ENCODE measurements around the gene DOCK2.
"Not testable (repeated sequence)": the region's sequence is repeated elsewhere in the genome, so short reads cannot be mapped to it uniquely, and the experiment has no call there.

Gene DOCK2

DNA sequence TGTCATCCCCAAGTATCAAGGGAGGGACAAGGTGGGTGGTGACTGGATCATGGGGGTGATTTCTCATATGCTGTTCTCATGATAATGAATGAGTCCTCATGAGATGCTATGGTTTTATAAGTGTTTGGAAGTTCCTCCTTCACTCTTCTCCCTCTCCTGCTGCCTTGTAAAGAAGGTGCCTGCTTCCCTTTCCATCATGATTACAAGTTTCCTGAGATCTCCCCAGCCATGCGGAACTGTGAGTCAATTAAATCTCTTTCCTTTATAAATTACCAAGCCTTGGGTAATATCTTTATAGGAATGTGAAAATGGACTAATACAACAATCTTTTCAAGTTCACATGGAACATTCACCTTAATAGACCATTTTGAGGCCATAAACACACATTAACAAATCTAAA is 21.5 kb upstream of the DOCK2 start:
- Histone ChIP-seq H3K9me3 (ENCODE audit: control insufficient read depth, insufficient read depth, low read depth, low read length) (peaks cover 7% of the 10 kb centered on the region; the same call in 1 of the 2 replicates), H3K36me3 (ENCODE audit: control insufficient read depth, insufficient read depth, low read length) (no peaks in the 10 kb centered on the region), H3K27me3 (ENCODE audit: control insufficient read depth, insufficient read depth, low read length) (no peaks in the 10 kb centered on the region), H3K4me3 (ENCODE audit: low read depth, low read length) (no peak overlapping the region), H3K9ac (ENCODE audit: low read length) (no peak overlapping the region), H3K27ac (ENCODE audit: low read depth, low read length) (no peak overlapping the region), H3K4me1 (ENCODE audit: control insufficient read depth, insufficient read depth, low read length) (no peaks in the 10 kb centered on the region)

- H3K4me3 ChIP-seq (ENCODE audit: low read depth, low read length); H3K27ac ChIP-seq (ENCODE audit: low read depth, low read length); H3K27me3 ChIP-seq (ENCODE audit: control insufficient read depth, insufficient read depth, low read length); H3K36me3 ChIP-seq (ENCODE audit: control insufficient read depth, insufficient read depth, low read length); H3K9ac ChIP-seq (ENCODE audit: low read length); H3K4me1 ChIP-seq (ENCODE audit: control insufficient read depth, insufficient read depth, low read length); H3K9me3 ChIP-seq (ENCODE audit: control insufficient read depth, insufficient read depth, low read depth, low read length): not testable (repeated sequence)
Measured at GRCh38 chr5:169624307-169624706, 12.8 kb upstream of the DOCK2 start.

DNA sequence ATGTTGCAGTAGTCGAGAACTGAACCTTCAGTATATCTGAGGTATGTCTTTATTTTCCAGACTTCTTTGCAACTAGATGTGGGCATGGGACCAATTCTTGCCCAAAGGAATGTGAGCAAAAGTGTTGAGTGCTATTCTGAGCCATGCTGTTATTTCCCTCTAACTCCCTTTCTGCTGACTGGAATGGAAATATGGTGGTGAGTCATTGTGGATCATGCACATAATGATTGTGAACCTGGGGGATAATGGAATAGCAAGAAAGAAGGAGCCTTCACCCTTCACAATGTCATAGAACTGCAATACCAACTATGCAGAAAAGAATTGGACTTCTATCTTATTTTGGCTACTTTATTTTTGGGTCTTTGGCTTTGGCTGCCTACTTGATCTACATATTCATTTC is 10.3 kb upstream of the DOCK2 start:
- Histone ChIP-seq H3K4me3 (ENCODE audit: low read depth, low read length) (no peak overlapping the region), H3K36me3 (ENCODE audit: control insufficient read depth, insufficient read depth, low read length) (no peaks in the 10 kb centered on the region), H3K9me3 (ENCODE audit: control insufficient read depth, insufficient read depth, low read depth, low read length) (no peaks in the 10 kb centered on the region), H3K9ac (ENCODE audit: low read length) (no peak overlapping the region), H3K27ac (ENCODE audit: low read depth, low read length) (no peak overlapping the region), H3K27me3 (ENCODE audit: control insufficient read depth, insufficient read depth, low read length) (no peaks in the 10 kb centered on the region), H3K4me1 (ENCODE audit: control insufficient read depth, insufficient read depth, low read length) (no peaks in the 10 kb centered on the region)

DNA sequence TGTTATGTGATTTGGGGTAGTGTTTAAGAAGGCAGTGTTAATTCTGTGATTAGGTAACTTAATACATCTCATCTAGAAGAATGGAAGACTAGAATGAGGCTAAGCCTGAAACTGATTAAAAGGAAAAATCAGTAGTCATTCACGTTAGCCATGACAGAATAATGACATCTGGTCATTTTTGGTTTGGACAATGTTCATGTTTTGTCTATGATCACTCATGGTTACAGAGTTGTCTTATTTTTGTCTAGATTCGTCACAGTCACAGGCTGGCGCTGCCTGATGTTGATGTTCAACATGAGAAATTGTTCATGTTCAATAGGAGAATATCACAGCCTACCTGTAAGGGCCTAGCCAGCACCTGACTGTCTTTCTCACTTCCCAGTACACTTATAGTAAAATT is 9.5 kb upstream of the DOCK2 start:
- H3K27me3 ChIP-seq (ENCODE audit: control insufficient read depth, insufficient read depth, low read length) = no peaks in the 10 kb centered on the region
- H3K4me3 ChIP-seq (ENCODE audit: low read depth, low read length) = no peak overlapping the region
- H3K36me3 ChIP-seq (ENCODE audit: control insufficient read depth, insufficient read depth, low read length) = no peaks in the 10 kb centered on the region
- no peaks in the 10 kb centered on the region for H3K4me1 ChIP-seq (ENCODE audit: control insufficient read depth, insufficient read depth, low read length)
- no peak overlapping the region for H3K9ac ChIP-seq (ENCODE audit: low read length)
- H3K27ac ChIP-seq (ENCODE audit: low read depth, low read length) = no peak overlapping the region
- H3K9me3 ChIP-seq (ENCODE audit: control insufficient read depth, insufficient read depth, low read depth, low read length) = no peaks in the 10 kb centered on the region

- Histone ChIP-seq H3K9me3 (ENCODE audit: control insufficient read depth, insufficient read depth, low read depth, low read length) (no peaks in the 10 kb centered on the region), H3K36me3 (ENCODE audit: control insufficient read depth, insufficient read depth, low read length) (no peaks in the 10 kb centered on the region), H3K9ac (ENCODE audit: low read length) (no peak overlapping the region), H3K27ac (ENCODE audit: low read depth, low read length) (no peak overlapping the region), H3K4me1 (ENCODE audit: control insufficient read depth, insufficient read depth, low read length) (no peaks in the 10 kb centered on the region), H3K27me3 (ENCODE audit: control insufficient read depth, insufficient read depth, low read length) (no peaks in the 10 kb centered on the region), H3K4me3 (ENCODE audit: low read depth, low read length) (no peak overlapping the region)
Measured at GRCh38 chr5:169628892-169629291, 8.2 kb upstream of the DOCK2 start.

GRCh38 chr5:169629847-169630548 is 7.1 kb upstream of the DOCK2 start:
- no peaks in the 10 kb centered on the region for H3K9me3 ChIP-seq (ENCODE audit: control insufficient read depth, insufficient read depth, low read depth, low read length)
- H3K9ac ChIP-seq (ENCODE audit: low read length) = no peak overlapping the region
- H3K4me1 ChIP-seq (ENCODE audit: control insufficient read depth, insufficient read depth, low read length) = no peaks in the 10 kb centered on the region
- H3K36me3 ChIP-seq (ENCODE audit: control insufficient read depth, insufficient read depth, low read length) = no peaks in the 10 kb centered on the region
- no peaks in the 10 kb centered on the region for H3K27me3 ChIP-seq (ENCODE audit: control insufficient read depth, insufficient read depth, low read length)
- no peak overlapping the region for H3K4me3 ChIP-seq (ENCODE audit: low read depth, low read length)
- no peak overlapping the region for H3K27ac ChIP-seq (ENCODE audit: low read depth, low read length)

DNA sequence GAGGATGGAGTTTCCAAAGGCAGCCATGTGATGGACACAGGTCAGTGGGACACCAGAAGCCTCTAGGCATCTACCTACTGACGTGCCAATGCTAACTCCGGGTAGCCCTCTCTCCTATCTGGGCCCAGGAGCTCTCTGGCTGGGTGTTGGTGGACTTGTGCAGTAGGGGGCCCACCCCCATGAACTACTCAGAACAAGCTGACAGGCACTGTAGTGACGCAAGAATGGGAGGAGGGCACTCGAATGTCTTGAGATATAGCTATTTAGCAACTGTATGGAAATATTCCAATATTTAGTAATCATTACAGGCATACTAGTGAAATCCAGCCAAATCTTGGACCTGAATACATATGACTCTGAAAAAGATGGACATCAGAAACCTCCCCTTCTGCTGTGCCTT is 5.7 kb upstream of the DOCK2 start:
- H3K36me3 ChIP-seq (ENCODE audit: control insufficient read depth, insufficient read depth, low read length) = no peaks in the 10 kb centered on the region
- H3K9me3 ChIP-seq (ENCODE audit: control insufficient read depth, insufficient read depth, low read depth, low read length) = no peaks in the 10 kb centered on the region
- no peak overlapping the region for H3K4me3 ChIP-seq (ENCODE audit: low read depth, low read length)
- peaks cover 5% of the 10 kb centered on the region for H3K27me3 ChIP-seq (ENCODE audit: control insufficient read depth, insufficient read depth, low read length)
- no peak overlapping the region for H3K9ac ChIP-seq (ENCODE audit: low read length)
- H3K27ac ChIP-seq (ENCODE audit: low read depth, low read length) = no peak overlapping the region
- H3K4me1 ChIP-seq (ENCODE audit: control insufficient read depth, insufficient read depth, low read length) = no peaks in the 10 kb centered on the region

GRCh38 chr5:169632946-169633345 is 4.1 kb upstream of the DOCK2 start:
- Histone ChIP-seq H3K9me3 (ENCODE audit: control insufficient read depth, insufficient read depth, low read depth, low read length) (no peaks in the 10 kb centered on the region), H3K27me3 (ENCODE audit: control insufficient read depth, insufficient read depth, low read length) (peaks cover 21% of the 10 kb centered on the region), H3K4me1 (ENCODE audit: control insufficient read depth, insufficient read depth, low read length) (0 out of 2 replicates have a peak, but pooled peaks cover 3% of the 10 kb centered on the region), H3K36me3 (ENCODE audit: control insufficient read depth, insufficient read depth, low read length) (no peaks in the 10 kb centered on the region), H3K4me3 (ENCODE audit: low read depth, low read length) (no peak overlapping the region), H3K9ac (ENCODE audit: low read length) (no peak overlapping the region), H3K27ac (ENCODE audit: low read depth, low read length) (no peak overlapping the region)

DNA sequence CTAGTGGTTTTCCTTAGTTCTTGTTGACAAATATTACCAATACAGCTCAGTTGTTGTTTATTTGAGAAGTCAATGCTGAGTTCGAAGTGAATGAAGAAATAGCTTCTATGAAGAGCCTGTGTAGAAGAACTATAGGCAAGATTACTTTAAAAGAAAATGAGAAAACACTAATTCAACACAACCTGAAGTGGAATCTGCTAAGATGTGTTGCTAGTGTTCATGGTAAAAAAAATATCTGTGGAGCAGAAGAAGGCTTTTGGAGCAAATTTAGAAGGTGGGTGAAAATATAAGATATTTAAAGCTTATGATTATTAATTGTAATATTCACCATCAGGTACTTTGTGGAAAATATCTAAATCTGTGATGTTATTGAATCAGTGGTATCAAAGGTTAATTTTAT is 2.5 kb upstream of the DOCK2 start:
- 0 out of 2 replicates have a peak, but pooled peaks cover 3% of the 10 kb centered on the region for H3K4me1 ChIP-seq (ENCODE audit: control insufficient read depth, insufficient read depth, low read length)
- peaks cover 22% of the 10 kb centered on the region for H3K27me3 ChIP-seq (ENCODE audit: control insufficient read depth, insufficient read depth, low read length)
- H3K36me3 ChIP-seq (ENCODE audit: control insufficient read depth, insufficient read depth, low read length) = no peaks in the 10 kb centered on the region
- no peak overlapping the region for H3K4me3 ChIP-seq (ENCODE audit: low read depth, low read length)
- H3K9me3 ChIP-seq (ENCODE audit: control insufficient read depth, insufficient read depth, low read depth, low read length) = peaks cover 6% of the 10 kb centered on the region; the same call in 1 of the 2 replicates
- no peak overlapping the region for H3K27ac ChIP-seq (ENCODE audit: low read depth, low read length)
- no peak overlapping the region for H3K9ac ChIP-seq (ENCODE audit: low read length)

- no peaks in the 10 kb centered on the region for H3K36me3 ChIP-seq (ENCODE audit: control insufficient read depth, insufficient read depth, low read length)
- H3K4me3 ChIP-seq (ENCODE audit: low read depth, low read length) = peak overlapping the region; percentile 73
- no peak overlapping the region for H3K9ac ChIP-seq (ENCODE audit: low read length)
- 0 out of 2 replicates have a peak, but pooled peaks cover 3% of the 10 kb centered on the region for H3K4me1 ChIP-seq (ENCODE audit: control insufficient read depth, insufficient read depth, low read length)
- H3K9me3 ChIP-seq (ENCODE audit: control insufficient read depth, insufficient read depth, low read depth, low read length) = peaks cover 9% of the 10 kb centered on the region; the same call in 1 of the 2 replicates
- no peak overlapping the region for H3K27ac ChIP-seq (ENCODE audit: low read depth, low read length)
- peaks cover 22% of the 10 kb centered on the region for H3K27me3 ChIP-seq (ENCODE audit: control insufficient read depth, insufficient read depth, low read length)
Measured at GRCh38 chr5:169635936-169636335, 1.1 kb upstream of the DOCK2 start.

GRCh38 chr5:169636477-169637084 is 494 bp upstream of the DOCK2 start:
- peak overlapping the region; percentile 73 for H3K4me3 ChIP-seq (ENCODE audit: low read depth, low read length)

More at GRCh38 chr5:169636477-169637084, 494 bp upstream of the DOCK2 start:
- H3K27me3 ChIP-seq (ENCODE audit: control insufficient read depth, insufficient read depth, low read length) = peaks cover 22% of the 10 kb centered on the region
- no peak overlapping the region for H3K27ac ChIP-seq (ENCODE audit: low read depth, low read length)
- peaks cover 9% of the 10 kb centered on the region; the same call in 1 of the 2 replicates for H3K9me3 ChIP-seq (ENCODE audit: control insufficient read depth, insufficient read depth, low read depth, low read length)
- 0 out of 2 replicates have a peak, but pooled peaks cover 3% of the 10 kb centered on the region for H3K4me1 ChIP-seq (ENCODE audit: control insufficient read depth, insufficient read depth, low read length)
- no peaks in the 10 kb centered on the region for H3K36me3 ChIP-seq (ENCODE audit: control insufficient read depth, insufficient read depth, low read length)
- H3K9ac ChIP-seq (ENCODE audit: low read length) = peak overlapping the region; percentile 12

Measured in HUES6 (cell line).